ENCODE measurements around the gene CHAT.

DNA sequence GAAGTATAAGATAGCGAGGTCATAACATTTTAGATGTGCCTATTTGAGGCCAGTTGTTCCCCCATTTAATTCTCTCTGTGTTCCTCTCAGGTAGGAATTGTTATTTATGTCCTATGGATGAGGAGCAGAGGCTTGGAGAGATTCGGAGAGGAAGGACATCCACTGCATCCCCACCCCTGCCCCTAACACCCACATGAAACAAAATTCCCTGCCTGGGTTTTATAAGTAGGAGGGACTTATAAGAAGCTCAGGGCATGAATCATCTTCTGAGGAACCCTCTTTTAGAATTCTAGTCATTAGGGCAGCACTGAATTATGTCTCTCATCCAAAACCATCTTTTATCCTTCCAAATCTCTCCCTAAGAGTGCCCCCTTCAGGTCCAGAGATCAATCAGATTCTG, 5.0 kb downstream of the CHAT start:
- TF ChIP-seq, protein P1, sequence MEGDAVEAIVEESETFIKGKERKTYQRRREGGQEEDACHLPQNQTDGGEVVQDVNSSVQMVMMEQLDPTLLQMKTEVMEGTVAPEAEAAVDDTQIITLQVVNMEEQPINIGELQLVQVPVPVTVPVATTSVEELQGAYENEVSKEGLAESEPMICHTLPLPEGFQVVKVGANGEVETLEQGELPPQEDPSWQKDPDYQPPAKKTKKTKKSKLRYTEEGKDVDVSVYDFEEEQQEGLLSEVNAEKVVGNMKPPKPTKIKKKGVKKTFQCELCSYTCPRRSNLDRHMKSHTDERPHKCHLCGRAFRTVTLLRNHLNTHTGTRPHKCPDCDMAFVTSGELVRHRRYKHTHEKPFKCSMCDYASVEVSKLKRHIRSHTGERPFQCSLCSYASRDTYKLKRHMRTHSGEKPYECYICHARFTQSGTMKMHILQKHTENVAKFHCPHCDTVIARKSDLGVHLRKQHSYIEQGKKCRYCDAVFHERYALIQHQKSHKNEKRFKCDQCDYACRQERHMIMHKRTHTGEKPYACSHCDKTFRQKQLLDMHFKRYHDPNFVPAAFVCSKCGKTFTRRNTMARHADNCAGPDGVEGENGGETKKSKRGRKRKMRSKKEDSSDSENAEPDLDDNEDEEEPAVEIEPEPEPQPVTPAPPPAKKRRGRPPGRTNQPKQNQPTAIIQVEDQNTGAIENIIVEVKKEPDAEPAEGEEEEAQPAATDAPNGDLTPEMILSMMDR (IDR thresholded peaks at IDR 0.05; ENCODE audit: low read length), result no peak
- TF ChIP-seq EZH2 (optimal IDR thresholded peaks at IDR 0.05; ENCODE audit: low read depth, low read length), result no peak
